Neural crest cell (in vitro differentiated cells): Measurements from ENCODE around the gene SASH1. TPM values are rescaled to one million over a fixed set of nuclear protein-coding genes. Genes with fewer than 3 reads are reported as not detected.

Experiments
- DNase-seq: peaks from one replicate; pipeline ENCODE4 v3.0.0; 2021; ENCODE audit warnings: low read depth, mixed read lengths, low spot score
- H3K27ac Mint-ChIP-seq: one replicate; pipeline ENCODE4 v1.8.0; 2021; ENCODE audit warnings: mild to moderate bottlenecking, mixed read lengths; ENCODE audit not compliant: unreplicated experiment
- H3K27me3 Mint-ChIP-seq: 2 replicates; pipeline ENCODE4 v1.8.0; 2021; ENCODE audit warnings: low read depth, mild to moderate bottlenecking, mixed read lengths
- H3K36me3 Mint-ChIP-seq: 2 replicates; pipeline ENCODE4 v1.8.0; 2021; ENCODE audit warnings: low read depth, mild to moderate bottlenecking, mixed read lengths
- H3K4me1 Mint-ChIP-seq: 2 replicates; pipeline ENCODE4 v1.8.0; 2021; ENCODE audit warnings: mixed read lengths
- H3K4me3 Mint-ChIP-seq: one replicate; pipeline ENCODE4 v1.8.0; 2021; ENCODE audit warnings: mild to moderate bottlenecking, mixed read lengths
- H3K9me3 Mint-ChIP-seq: 2 replicates; pipeline ENCODE4 v1.8.0; 2021; ENCODE audit warnings: mixed read lengths
- total RNA-seq: library from RNA; stranded (reverse); gene quantifications from 2 replicates; pipeline ENCODE4 v1.2.1, GENCODE V29; 2021
- TF ChIP-seq, protein P1 (sequence below): fragments of 200-600 bp; sonication (generic); conservative IDR thresholded peaks from 2 replicates; pipeline ENCODE4 v1.5.0; 2021; ENCODE audit warnings: antibody characterized with exemption, mild to moderate bottlenecking

SASH1 gene
- total RNA-seq, 1 donor from 2014 or later: 90.0 TPM

- H3K27ac Mint-ChIP-seq: peak overlapping the region; percentile 79
- DNase-seq: no peak
- H3K36me3 Mint-ChIP-seq: peaks cover 26% of the 10 kb centered on the region
- peaks cover 58% of the 10 kb centered on the region for H3K4me1 Mint-ChIP-seq
- peaks cover 3% of the 10 kb centered on the region for H3K9me3 Mint-ChIP-seq
- H3K27me3 Mint-ChIP-seq: no peaks in the 10 kb centered on the region
- peak overlapping the region; percentile 38 for H3K4me3 Mint-ChIP-seq
- TF ChIP-seq, protein P1, sequence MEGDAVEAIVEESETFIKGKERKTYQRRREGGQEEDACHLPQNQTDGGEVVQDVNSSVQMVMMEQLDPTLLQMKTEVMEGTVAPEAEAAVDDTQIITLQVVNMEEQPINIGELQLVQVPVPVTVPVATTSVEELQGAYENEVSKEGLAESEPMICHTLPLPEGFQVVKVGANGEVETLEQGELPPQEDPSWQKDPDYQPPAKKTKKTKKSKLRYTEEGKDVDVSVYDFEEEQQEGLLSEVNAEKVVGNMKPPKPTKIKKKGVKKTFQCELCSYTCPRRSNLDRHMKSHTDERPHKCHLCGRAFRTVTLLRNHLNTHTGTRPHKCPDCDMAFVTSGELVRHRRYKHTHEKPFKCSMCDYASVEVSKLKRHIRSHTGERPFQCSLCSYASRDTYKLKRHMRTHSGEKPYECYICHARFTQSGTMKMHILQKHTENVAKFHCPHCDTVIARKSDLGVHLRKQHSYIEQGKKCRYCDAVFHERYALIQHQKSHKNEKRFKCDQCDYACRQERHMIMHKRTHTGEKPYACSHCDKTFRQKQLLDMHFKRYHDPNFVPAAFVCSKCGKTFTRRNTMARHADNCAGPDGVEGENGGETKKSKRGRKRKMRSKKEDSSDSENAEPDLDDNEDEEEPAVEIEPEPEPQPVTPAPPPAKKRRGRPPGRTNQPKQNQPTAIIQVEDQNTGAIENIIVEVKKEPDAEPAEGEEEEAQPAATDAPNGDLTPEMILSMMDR: no peak
Measured at GRCh38 chr6:148470606-148471465, 128.2 kb downstream of the SASH1 start.

DNA sequence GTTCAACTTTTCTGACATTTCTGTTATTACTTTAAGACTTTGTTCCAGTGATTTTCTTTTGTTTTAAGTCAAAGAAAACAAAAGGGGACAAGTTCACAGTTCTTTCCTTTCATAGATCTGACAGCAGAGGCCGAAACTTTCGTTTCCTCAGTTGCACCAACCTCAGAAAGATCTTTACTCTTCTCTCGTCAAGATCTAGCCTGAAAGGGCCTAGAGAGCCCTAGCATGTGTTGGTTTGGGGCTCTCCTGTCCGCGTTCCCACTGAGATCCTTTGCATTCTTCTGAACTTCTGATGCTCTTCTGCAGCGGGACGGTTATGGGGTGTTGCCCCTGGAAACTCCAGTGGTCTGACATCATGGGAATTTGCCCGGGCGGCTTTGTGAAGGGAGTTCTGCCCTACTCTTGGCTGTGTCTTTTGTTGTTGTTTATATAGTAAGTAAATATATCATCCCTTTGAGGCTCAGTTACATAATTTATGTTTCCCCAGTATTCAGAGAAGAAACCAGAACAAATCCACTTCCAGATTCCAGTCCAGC lies 129.1 kb downstream of the SASH1 start:
- Mint-ChIP-seq H3K27ac (peak overlapping the region; percentile 96), H3K4me1 (peaks cover 50% of the 10 kb centered on the region), H3K27me3 (no peaks in the 10 kb centered on the region), H3K36me3 (peaks cover 34% of the 10 kb centered on the region), H3K4me3 (peak overlapping the region; percentile 57), H3K9me3 (peaks cover 3% of the 10 kb centered on the region)
- TF ChIP-seq, protein P1: no peak
- no peak for DNase-seq

DNA sequence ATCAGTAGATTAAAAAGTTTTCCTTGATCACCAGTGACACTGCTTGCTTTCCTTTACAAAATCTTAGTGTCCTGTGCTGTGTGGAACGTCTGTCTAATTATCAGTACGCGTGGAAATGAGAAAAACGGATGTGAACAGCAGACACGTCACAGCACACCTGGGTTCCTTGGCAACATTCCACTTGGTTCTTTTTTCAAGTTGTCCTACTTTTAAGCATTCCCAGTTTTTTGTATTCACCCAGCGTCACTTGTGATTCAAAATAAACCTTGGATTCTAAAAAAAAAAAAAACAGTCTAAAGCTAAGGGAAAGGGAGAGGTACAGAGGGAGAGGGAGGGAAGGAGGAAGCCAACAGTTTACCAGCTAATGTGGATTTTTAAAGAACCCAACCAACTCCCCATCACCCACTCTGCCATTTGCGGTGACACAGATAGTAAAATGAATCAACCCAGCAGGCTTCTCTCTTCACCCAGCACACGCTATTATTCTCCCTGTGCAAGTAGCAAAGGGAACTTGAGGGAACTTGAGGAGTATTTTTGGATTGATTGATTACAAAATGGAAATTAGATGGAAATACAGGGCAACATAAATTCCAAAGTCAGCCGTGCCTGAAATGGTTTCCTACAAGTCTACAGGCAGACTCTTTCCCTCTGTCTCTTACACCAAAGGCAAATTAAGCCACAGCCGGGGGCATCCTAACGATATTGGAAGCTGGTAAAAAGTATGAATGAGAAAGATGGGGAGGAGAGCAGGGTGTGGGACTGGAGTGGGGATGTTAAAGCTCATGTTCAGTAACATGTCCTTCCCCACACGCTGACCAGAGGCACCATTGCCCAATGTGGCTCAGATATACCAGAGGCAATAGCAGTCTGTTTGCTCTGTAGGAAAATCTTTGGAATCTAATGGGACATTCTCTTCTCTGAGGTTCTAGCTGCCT lies 129.8 kb downstream of the SASH1 start:
- peak overlapping the region; percentile 96 for H3K27ac Mint-ChIP-seq
- peaks cover 38% of the 10 kb centered on the region for H3K36me3 Mint-ChIP-seq
- H3K4me1 Mint-ChIP-seq: peaks cover 47% of the 10 kb centered on the region
- no peak for DNase-seq
- H3K4me3 Mint-ChIP-seq: peak overlapping the region; percentile 19
- peaks cover 3% of the 10 kb centered on the region for H3K9me3 Mint-ChIP-seq
- TF ChIP-seq, protein P1: no peak
- no peaks in the 10 kb centered on the region for H3K27me3 Mint-ChIP-seq

DNA sequence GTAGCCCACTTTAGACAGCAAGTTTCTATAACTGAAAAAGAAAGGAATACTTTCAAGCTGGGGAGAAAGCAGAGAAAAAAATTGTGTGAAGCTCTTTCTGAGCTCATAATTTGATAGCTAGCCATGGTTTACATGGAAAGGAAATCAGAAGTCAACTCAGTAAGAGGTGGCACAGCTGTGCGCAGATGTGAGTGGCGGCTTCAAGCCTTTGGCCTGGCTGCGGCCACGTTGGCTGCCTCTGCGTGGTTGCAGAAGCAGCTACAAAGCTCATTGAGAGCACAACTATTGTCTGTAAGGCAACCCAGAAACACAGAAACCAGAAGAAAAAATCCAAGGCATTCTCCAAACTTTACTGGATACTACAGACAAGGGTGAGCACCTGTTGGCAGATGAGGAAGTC lies 136.9 kb downstream of the SASH1 start:
- H3K4me3 Mint-ChIP-seq: no peak overlapping the region
- H3K9me3 Mint-ChIP-seq: no peaks in the 10 kb centered on the region
- H3K36me3 Mint-ChIP-seq: peaks cover 31% of the 10 kb centered on the region
- TF ChIP-seq, protein P1: no peak
- DNase-seq: no peak
- no peak overlapping the region for H3K27ac Mint-ChIP-seq
- no peaks in the 10 kb centered on the region for H3K4me1 Mint-ChIP-seq
- no peaks in the 10 kb centered on the region for H3K27me3 Mint-ChIP-seq

GRCh38 chr6:148487461-148487860 lies 144.8 kb downstream of the SASH1 start:
- H3K4me1 Mint-ChIP-seq: peaks cover 21% of the 10 kb centered on the region
- TF ChIP-seq, protein P1: no peak
- no peak overlapping the region for H3K4me3 Mint-ChIP-seq
- no peaks in the 10 kb centered on the region for H3K27me3 Mint-ChIP-seq
- no peak overlapping the region for H3K27ac Mint-ChIP-seq
- no peak for DNase-seq
- peaks cover 22% of the 10 kb centered on the region for H3K36me3 Mint-ChIP-seq
- H3K9me3 Mint-ChIP-seq: no peaks in the 10 kb centered on the region
